ENCODE results near the gene OARD1. TPM values are rescaled to one million over a fixed set of nuclear protein-coding genes. Genes with fewer than 3 reads are reported as not detected.
A peak's percentile ranks its signal among the peaks of the same experiment; 100 is the strongest.

The OARD1 gene
- total RNA-seq, 4 donors from 2014 or later, result 8.6 to 30.0 (median 16.1) TPM

GRCh38 chr6:41027799-41028560, 44.2 kb downstream of the OARD1 start:
- Histone ChIP-seq H3K9me3 (no peaks in the 10 kb centered on the region), H3K4me1 (peaks cover 12 to 23% (median 15%) of the 10 kb centered on the region in 3 donors), H3K36me3 (no peaks in the 10 kb centered on the region), H3K27ac (peak overlapping the region; percentile 22 to 86 (median 66)), H3K27me3 (no peaks in the 10 kb centered on the region), H3K4me3 (peak overlapping the region; percentile 28 to 69 (median 54))
- DNase-seq, result no peak
- 4 to 5% methylated on average over 6 to 10 of the region's 45 CpGs for WGBS, 2 donors
- intact Hi-C loops (cut with DNase I), result loop anchor here (10.0 kb wide), 1 partner anchor 133 kb away; no protein-coding TSS in a partner anchor
- TF ChIP-seq POLR2A (IDR thresholded peaks at IDR 0.05), result no peak
- TF ChIP-seq CTCF (IDR thresholded peaks at IDR 0.05), result peak; percentile 96 to 99 (median 99)

- TF ChIP-seq CTCF (IDR thresholded peaks at IDR 0.05) (no peak), POLR2A (IDR thresholded peaks at IDR 0.05) (no peak)
- intact Hi-C loops (cut with DNase I), result loop anchor here (10.0 kb wide), 1 partner anchor 132 kb away; no protein-coding TSS in a partner anchor
- Histone ChIP-seq H3K27ac (peak overlapping the region in 3 of 4 donors; percentile 55 to 86 (median 76)), H3K9me3 (no peaks in the 10 kb centered on the region), H3K4me3 (peak overlapping the region; percentile 28 to 69 (median 54)), H3K27me3 (no peaks in the 10 kb centered on the region), H3K4me1 (peaks cover 12 to 28% (median 15%) of the 10 kb centered on the region in 3 donors), H3K36me3 (no peaks in the 10 kb centered on the region)
- DNase-seq, result no peak
- WGBS, 2 donors, result 34 to 35% methylated on average over 4 of the region's 4 CpGs
Observed at GRCh38 chr6:41027241-41027640, 44.9 kb downstream of the OARD1 start.

GRCh38 chr6:41025966-41026530, 46.1 kb downstream of the OARD1 start:
- 77 to 98% methylated on average over 3 of the region's 3 CpGs for WGBS, 2 donors
- no peak overlapping the region for H3K4me3 ChIP-seq

GRCh38 chr6:41023114-41023513, 49.0 kb downstream of the OARD1 start:
- H3K4me1 ChIP-seq, result peaks cover 6 to 23% (median 9%) of the 10 kb centered on the region in 3 donors
- DNase-seq, result no peak
- peaks cover 0 to 5% (median 0%) of the 10 kb centered on the region in 3 donors for H3K9me3 ChIP-seq
- 95 to 100% methylated on average over 3 of the region's 3 CpGs for WGBS, 2 donors
- TF ChIP-seq POLR2A (IDR thresholded peaks at IDR 0.05) (no peak), CTCF (IDR thresholded peaks at IDR 0.05) (no peak)
- no peak overlapping the region for H3K4me3 ChIP-seq
- H3K27me3 ChIP-seq, result no peaks in the 10 kb centered on the region
- H3K36me3 ChIP-seq, result no peaks in the 10 kb centered on the region
- H3K27ac ChIP-seq, result no peak overlapping the region
- intact Hi-C loops (cut with DNase I), result loop anchor here (10.0 kb wide), 1 partner anchor 128 kb away; no protein-coding TSS in a partner anchor

More at GRCh38 chr6:41025966-41026530, 46.1 kb downstream of the OARD1 start:
- intact Hi-C loops (cut with DNase I), result loop anchor here (10.0 kb wide), 1 partner anchor 131 kb away; no protein-coding TSS in a partner anchor
- Histone ChIP-seq H3K9me3 (no peaks in the 10 kb centered on the region), H3K27ac (no peak overlapping the region), H3K4me1 (peaks cover 12 to 34% (median 15%) of the 10 kb centered on the region in 3 donors), H3K36me3 (no peaks in the 10 kb centered on the region), H3K27me3 (no peaks in the 10 kb centered on the region)
- DNase-seq, result no peak
- TF ChIP-seq CTCF (IDR thresholded peaks at IDR 0.05) (no peak), POLR2A (IDR thresholded peaks at IDR 0.05) (no peak)

GRCh38 chr6:41022294-41022693, 49.9 kb downstream of the OARD1 start:
- TF ChIP-seq POLR2A (IDR thresholded peaks at IDR 0.05) (no peak), CTCF (IDR thresholded peaks at IDR 0.05) (no peak)
- Histone ChIP-seq H3K36me3 (no peaks in the 10 kb centered on the region), H3K27ac (no peak overlapping the region), H3K9me3 (peaks cover 0 to 5% (median 0%) of the 10 kb centered on the region in 3 donors), H3K4me3 (no peak overlapping the region), H3K27me3 (no peaks in the 10 kb centered on the region), H3K4me1 (peaks cover under 1 to 15% (median 1%) of the 10 kb centered on the region in 3 donors)
- DNase-seq, result no peak
- intact Hi-C loops (cut with DNase I), result loop anchor here (10.0 kb wide), 1 partner anchor 127 kb away; no protein-coding TSS in a partner anchor

Measured in esophagus squamous epithelium (tissue), 5 donors.